AG04450 (cell line): ENCODE data around the gene DPH5. TPM values are rescaled to one million over a fixed set of nuclear protein-coding genes. Genes with fewer than 3 reads are reported as not detected.

Source experiments
- CTCF ChIA-PET: fragments of 300-600, 350-600 bp; formaldehyde crosslinking; extraction: SDS; loops from one replicate; lab custom pipeline; 2022; ENCODE audit warnings: antibody characterized with exemption, inconsistent platforms; lab: Charles Lee
- POLR2A ChIA-PET: fragments of 350-600 bp; formaldehyde crosslinking; extraction: SDS; loops from one replicate; lab custom pipeline; 2021; ENCODE audit warnings: antibody characterized with exemption, inconsistent platforms; lab: Yijun Ruan, JAX
- DNase-seq: peaks from one replicate; pipeline ENCODE4 v3.0.0-alpha.2; 2011; ENCODE audit warnings: low read depth, low spot score
- H3K27ac ChIP-seq: one replicate; pipeline ENCODE4 v1.5.1; 2012; ENCODE audit warnings: low read depth, low read length, control low read depth
- H3K27me3 ChIP-seq: one replicate; pipeline ENCODE4 v1.6.0; 2012; ENCODE audit warnings: low read length; ENCODE audit not compliant: control insufficient read depth, insufficient read depth
- H3K4me3 ChIP-seq: 2 replicates; pipeline ENCODE4 v1.5.1; 2011; ENCODE audit warnings: mild to moderate bottlenecking, low read depth, low read length, control low read depth
- H3K9me3 ChIP-seq: 2 replicates; pipeline ENCODE4 v1.5.1; 2012; ENCODE audit warnings: low read length; ENCODE audit not compliant: control insufficient read depth, insufficient read depth
- CTCF ChIP-seq: IDR thresholded peaks from 2 replicates; pipeline ENCODE4 v1.5.1; 2011; ENCODE audit warnings: low read depth, low read length, control low read depth, inconsistent platforms
- polyA plus RNA-seq: library from polyadenylated mRNA; depleted of rRNA; stranded (reverse); fragments of >200 nt; gene quantifications from 2 replicates; pipeline ENCODE4 v1.2.3, GENCODE V29; 2011

Gene DPH5
- polyA plus RNA-seq, 1 experiment = 87.4 TPM

- no peaks in the 10 kb centered on the region for H3K27me3 ChIP-seq
- CTCF ChIA-PET = interaction anchor here (1.6 kb wide), 1 partner anchor 239 kb away, joined by 8 read pairs; no protein-coding TSS in a partner anchor
- H3K4me3 ChIP-seq = no peak overlapping the region
- H3K9me3 ChIP-seq = no peaks in the 10 kb centered on the region
- POLR2A ChIA-PET = interaction anchor here (0.6 kb wide), 1 partner anchor 289 kb away, joined by 3 read pairs; no protein-coding TSS in a partner anchor
- no peak for TF ChIP-seq CTCF
- no peak overlapping the region for H3K27ac ChIP-seq
- no peak for DNase-seq
Observed at GRCh38 chr1:101000131-101000873, 25.3 kb downstream of the DPH5 start.

- H3K27me3 ChIP-seq = no peaks in the 10 kb centered on the region
- H3K27ac ChIP-seq = no peak overlapping the region
- no peaks in the 10 kb centered on the region for H3K9me3 ChIP-seq
- TF ChIP-seq CTCF = no peak
- no peak for DNase-seq
- ChIA-PET CTCF (no interaction called here), POLR2A (no interaction called here)
- no peak overlapping the region for H3K4me3 ChIP-seq
Observed at GRCh38 chr1:100998426-100998825, 27.2 kb downstream of the DPH5 start.

DNA sequence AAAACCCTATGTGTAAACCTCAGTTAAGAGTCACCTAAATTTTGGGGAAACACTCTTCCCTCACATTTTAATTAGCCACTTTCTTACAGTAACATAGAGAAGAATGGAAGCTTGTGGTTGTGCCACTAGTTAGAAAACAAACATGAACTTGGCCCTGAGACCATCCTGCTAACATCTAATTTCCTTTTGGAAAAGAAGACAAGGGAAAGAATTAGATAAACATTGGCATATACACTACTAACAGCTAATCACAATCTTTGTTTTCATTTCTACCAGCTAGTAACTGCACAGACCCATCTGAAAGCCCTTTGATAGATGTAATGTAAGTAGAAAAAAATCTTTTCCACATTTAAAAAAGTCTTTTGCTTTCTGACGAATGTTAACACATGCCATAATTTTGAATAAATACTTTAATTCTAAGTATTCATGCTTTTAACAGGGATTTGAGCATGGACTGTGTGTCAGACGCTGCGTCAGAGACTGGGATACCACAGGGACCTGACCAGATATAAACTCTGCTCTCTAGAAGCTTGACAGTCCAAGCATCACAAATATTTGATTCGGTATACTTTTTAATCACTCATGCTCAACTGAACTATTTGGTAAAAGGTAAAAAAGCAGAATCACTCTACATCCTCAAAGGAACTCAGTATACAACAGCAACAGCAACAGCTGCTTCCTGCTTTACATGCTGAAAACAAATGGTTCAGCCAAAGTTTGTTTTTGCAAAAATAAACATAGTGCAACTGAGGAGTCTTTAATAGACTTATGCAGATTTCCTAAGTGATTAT lies 30.2 kb downstream of the DPH5 start:
- no peak for DNase-seq
- Histone ChIP-seq H3K9me3 (no peaks in the 10 kb centered on the region), H3K27me3 (no peaks in the 10 kb centered on the region), H3K4me3 (no peak overlapping the region), H3K27ac (no peak overlapping the region)
- CTCF ChIA-PET = interaction anchor here (1.3 to 2.7 kb wide), 2 partner anchors 243 to 293 kb away, joined by 4 to 7 read pairs; no protein-coding TSS in a partner anchor
- TF ChIP-seq CTCF = no peak
- POLR2A ChIA-PET = no interaction called here

- no peak overlapping the region for H3K4me3 ChIP-seq
- DNase-seq = peak; percentile 79
- no peak for TF ChIP-seq CTCF
- H3K27ac ChIP-seq = peak overlapping the region; percentile 59
- ChIA-PET POLR2A (interaction anchor here (0.6 to 1.7 kb wide), 3 partner anchors 16 to 249 kb away, joined by 3 to 8 read pairs (median 5); no protein-coding TSS in a partner anchor), CTCF (interaction anchor here (1.5 to 2.5 kb wide), 2 partner anchors 249 to 299 kb away, joined by 8 to 14 read pairs; no protein-coding TSS in a partner anchor)
- no peaks in the 10 kb centered on the region for H3K9me3 ChIP-seq
- H3K27me3 ChIP-seq = no peaks in the 10 kb centered on the region
Observed at GRCh38 chr1:100989306-100990077, 36.1 kb downstream of the DPH5 start.
